C4-2B (cell line): ENCODE results near the gene PARD3B.

Source experiments
- ZFX ChIP-seq: fragments of 450-650 bp; IDR thresholded peaks from 2 replicates; pipeline ENCODE4 v1.6.1; 2017
- TF ChIP-seq, protein P1 (sequence below): fragments of 450-650 bp; conservative IDR thresholded peaks from 2 replicates; pipeline ENCODE4 v1.5.1; 2017; ENCODE audit warnings: mild to moderate bottlenecking

DNA sequence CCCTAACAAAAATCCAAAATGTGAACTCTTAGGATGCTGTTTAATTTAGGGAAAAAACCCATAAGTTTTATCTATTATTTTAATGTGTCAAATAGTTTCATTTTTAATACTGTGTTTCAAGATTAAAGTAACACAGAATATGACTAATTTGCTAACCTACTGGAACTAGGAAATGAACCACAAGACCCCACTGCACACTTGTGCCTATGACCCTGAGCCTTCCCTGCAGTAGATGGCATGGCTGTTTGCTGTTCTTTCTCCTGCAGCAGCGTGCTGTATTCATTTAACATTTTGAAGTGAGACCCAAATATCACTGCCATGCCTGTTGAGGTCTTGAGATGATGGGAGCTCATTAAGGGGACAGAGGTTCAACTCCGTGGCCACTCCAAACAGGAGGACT, 571.9 kb downstream of the PARD3B start:
- TF ChIP-seq, protein P1, sequence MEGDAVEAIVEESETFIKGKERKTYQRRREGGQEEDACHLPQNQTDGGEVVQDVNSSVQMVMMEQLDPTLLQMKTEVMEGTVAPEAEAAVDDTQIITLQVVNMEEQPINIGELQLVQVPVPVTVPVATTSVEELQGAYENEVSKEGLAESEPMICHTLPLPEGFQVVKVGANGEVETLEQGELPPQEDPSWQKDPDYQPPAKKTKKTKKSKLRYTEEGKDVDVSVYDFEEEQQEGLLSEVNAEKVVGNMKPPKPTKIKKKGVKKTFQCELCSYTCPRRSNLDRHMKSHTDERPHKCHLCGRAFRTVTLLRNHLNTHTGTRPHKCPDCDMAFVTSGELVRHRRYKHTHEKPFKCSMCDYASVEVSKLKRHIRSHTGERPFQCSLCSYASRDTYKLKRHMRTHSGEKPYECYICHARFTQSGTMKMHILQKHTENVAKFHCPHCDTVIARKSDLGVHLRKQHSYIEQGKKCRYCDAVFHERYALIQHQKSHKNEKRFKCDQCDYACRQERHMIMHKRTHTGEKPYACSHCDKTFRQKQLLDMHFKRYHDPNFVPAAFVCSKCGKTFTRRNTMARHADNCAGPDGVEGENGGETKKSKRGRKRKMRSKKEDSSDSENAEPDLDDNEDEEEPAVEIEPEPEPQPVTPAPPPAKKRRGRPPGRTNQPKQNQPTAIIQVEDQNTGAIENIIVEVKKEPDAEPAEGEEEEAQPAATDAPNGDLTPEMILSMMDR: no peak
- no peak for TF ChIP-seq ZFX
